HepG2 (cell line): ENCODE data around the gene AGT. TPM values are rescaled to one million over a fixed set of nuclear protein-coding genes. Genes with fewer than 3 reads are reported as not detected.
A peak's percentile ranks its signal among the peaks of the same experiment; 100 is the strongest.

ENCODE experiments used
- ARID5B ChIP-seq: IDR thresholded peaks from 2 replicates; pipeline ENCODE4 v1.4.0; 2020; ENCODE audit warnings: mild to moderate bottlenecking, missing genetic modification reagents
- ATF1 ChIP-seq: IDR thresholded peaks from 2 replicates; pipeline ENCODE4 v1.6.1; 2016; ENCODE audit warnings: mild to moderate bottlenecking, control low read depth
- ETV5 ChIP-seq: IDR thresholded peaks from 2 replicates; pipeline ENCODE4 v1.6.1; 2018; ENCODE audit warnings: missing biosample characterization, missing genetic modification reagents, inconsistent platforms, borderline replicate concordance
- GATAD1 ChIP-seq: IDR thresholded peaks from 2 replicates; pipeline ENCODE4 v1.6.1; 2016; ENCODE audit warnings: missing genetic modification reagents, missing compliant biosample characterization
- ISL2 ChIP-seq: sonication (generic); formaldehyde crosslinking; IDR thresholded peaks from 2 replicates; pipeline ENCODE4 v1.5.0; 2020; ENCODE audit warnings: missing genetic modification reagents
- KDM5B ChIP-seq: sonication (generic); formaldehyde crosslinking; IDR thresholded peaks from 2 replicates; pipeline ENCODE4 v1.4.0; 2020; ENCODE audit warnings: missing genetic modification reagents, mild to moderate bottlenecking, borderline replicate concordance
- MEIS1 ChIP-seq: sonication (generic); formaldehyde crosslinking; IDR thresholded peaks from 2 replicates; pipeline ENCODE4 v1.9.0; 2021; ENCODE audit warnings: mild to moderate bottlenecking, missing genetic modification reagents, moderate library complexity, borderline replicate concordance
- NCOA2 ChIP-seq: sonication (generic); formaldehyde crosslinking; IDR thresholded peaks from 2 replicates; pipeline ENCODE4 v1.8.0; 2022; ENCODE audit warnings: inconsistent platforms
- NCOR1 ChIP-seq: fragments of 200-600 bp; sonication (generic); IDR thresholded peaks from 2 replicates; pipeline ENCODE4 v1.7.0; 2017; ENCODE audit warnings: antibody characterized with exemption, low read length, borderline replicate concordance
- PATZ1 ChIP-seq: sonication (generic); formaldehyde crosslinking; IDR thresholded peaks from 2 replicates; pipeline ENCODE4 v1.4.0; 2020; ENCODE audit warnings: missing genetic modification reagents
- SSRP1 ChIP-seq: IDR thresholded peaks from 2 replicates; pipeline ENCODE4 v1.6.1; 2016; ENCODE audit warnings: control low read depth
- SUZ12 ChIP-seq: fragments of 150-350 bp; IDR thresholded peaks from 2 replicates; pipeline ENCODE4 v1.6.1; 2014; ENCODE audit warnings: low read depth, low read length
- TBX2 ChIP-seq: sonication (generic); formaldehyde crosslinking; IDR thresholded peaks from 2 replicates; pipeline ENCODE4 v1.5.0; 2020; ENCODE audit warnings: missing genetic modification reagents, mild to moderate bottlenecking, borderline replicate concordance
- USF2 ChIP-seq, 2 experiments: sonication (generic) in 1 of 2; formaldehyde crosslinking in 1 of 2; IDR thresholded peaks; 2 replicates each; pipeline versions ENCODE4 v1.5.1 to v1.6.1; 2011 to 2020; ENCODE audit warnings: borderline replicate concordance in 1 of 2, low read depth in 1 of 2, low read length in 1 of 2, mild to moderate bottlenecking in 1 of 2, missing genetic modification reagents in 1 of 2, moderate library complexity in 1 of 2
- ZBTB37 ChIP-seq: sonication (generic); formaldehyde crosslinking; IDR thresholded peaks from 2 replicates; pipeline ENCODE4 v1.4.0; 2020; ENCODE audit warnings: mild to moderate bottlenecking, missing genetic modification reagents
- ZEB1 ChIP-seq: IDR thresholded peaks from 2 replicates; pipeline ENCODE4 v1.6.1; 2012; ENCODE audit warnings: mild to moderate bottlenecking, low read depth, inconsistent platforms; ENCODE audit not compliant: insufficient replicate concordance
- ZNF432 ChIP-seq: sonication (generic); formaldehyde crosslinking; IDR thresholded peaks from 2 replicates; pipeline ENCODE4 v1.5.0; 2020; ENCODE audit warnings: missing genetic modification reagents, mild to moderate bottlenecking, borderline replicate concordance
- ZNF713 ChIP-seq: sonication (generic); formaldehyde crosslinking; IDR thresholded peaks from 2 replicates; pipeline ENCODE4 v1.4.0; 2020; ENCODE audit warnings: mild to moderate bottlenecking, missing genetic modification reagents
- ZNF747 ChIP-seq: sonication (generic); formaldehyde crosslinking; IDR thresholded peaks from 2 replicates; pipeline ENCODE4 v1.8.1; 2023; ENCODE audit warnings: missing genetic modification reagents, mild to moderate bottlenecking, borderline replicate concordance
- ZNF83 ChIP-seq: sonication (generic); formaldehyde crosslinking; IDR thresholded peaks from 2 replicates; pipeline ENCODE4 v1.4.0; 2020; ENCODE audit warnings: missing genetic modification reagents, mild to moderate bottlenecking, borderline replicate concordance
- ZSCAN20 ChIP-seq: sonication (generic); formaldehyde crosslinking; IDR thresholded peaks from 2 replicates; pipeline ENCODE4 v1.4.0; 2020; ENCODE audit warnings: missing genetic modification reagents, mild to moderate bottlenecking, borderline replicate concordance
- polyA plus RNA-seq, 8 experiments: library from polyadenylated mRNA; depleted of rRNA in 3 of 8; stranded (reverse) in 7 of 8; unstranded in 1 of 8; fragments of >200 nt; fragmentation: Illumina TruSeq in 4 of 8; extraction: Trizol in 4 of 8; gene quantifications; 2 replicates each; pipeline versions ENCODE4 v1.2.1 to v1.2.3, GENCODE V29; 2011 to 2016; ENCODE audit warnings: low read depth in 4 of 8, missing spikeins in 1 of 8, mixed read lengths in 1 of 8; ENCODE audit not compliant: insufficient read depth in 1 of 8
- total RNA-seq, 5 experiments: library from RNA; depleted of rRNA; stranded (reverse); fragments of >200 nt; fragmentation: Illumina TruSeq; extraction: Trizol; gene quantifications; 2 replicates each; pipeline ENCODE4 v1.2.3, GENCODE V29; 2016; ENCODE audit warnings: low read depth in 1 of 5

AGT gene
- total and polyA plus RNA-seq, 2 of the 13 experiments (the other 11 are each of a cell fraction or from before 2014, with no cell fraction given) = 892 to 2,071 TPM

GRCh38 chr1:230681599-230681998 lies 32.3 kb downstream of the AGT start (continued):
- TF ChIP-seq USF2 (IDR thresholded peaks at IDR 0.05; ENCODE audit: low read depth, low read length) (no peak), USF2 (CRISPR knock-in tag; IDR thresholded peaks at IDR 0.05; ENCODE audit: borderline replicate concordance) (no peak), ZSCAN20 (no peak), ARID5B (CRISPR knock-in tag) (peak; percentile 65; the same call in 1 of the 2 replicates), ISL2 (CRISPR knock-in tag) (peak; percentile 46; the same call in 1 of the 2 replicates), ZNF83 (CRISPR knock-in tag) (no peak), ATF1 (CRISPR knock-in tag) (peak; percentile 54; the same call in 1 of the 2 replicates), SSRP1 (CRISPR knock-in tag) (0 out of 2 replicates have a peak, but pooled peaks have one; percentile 35), ETV5 (peak; percentile 14; the same call in 1 of the 2 replicates), ZNF713 (CRISPR knock-in tag) (no peak), SUZ12 (no peak), TBX2 (CRISPR knock-in tag) (0 out of 2 replicates have a peak, but pooled peaks have one; percentile 37), ZNF747 (CRISPR knock-in tag) (no peak), KDM5B (CRISPR knock-in tag) (no peak), ZNF432 (no peak), GATAD1 (peak; percentile 27; the same call in 1 of the 2 replicates), ZEB1 (peak; percentile 20), PATZ1 (CRISPR knock-in tag) (peak; percentile 58; the same call in 1 of the 2 replicates), ZBTB37 (CRISPR knock-in tag) (no peak), NCOR1 (no peak), NCOA2 (CRISPR knock-in tag) (peak; percentile 54; the same call in 1 of the 2 replicates), MEIS1 (CRISPR knock-in tag) (no peak)
